ENCODE data around the gene HES7.
"Not testable (repeated sequence)": the region's sequence is repeated elsewhere in the genome, so short reads cannot be mapped to it uniquely, and the experiment has no call there.

DNA sequence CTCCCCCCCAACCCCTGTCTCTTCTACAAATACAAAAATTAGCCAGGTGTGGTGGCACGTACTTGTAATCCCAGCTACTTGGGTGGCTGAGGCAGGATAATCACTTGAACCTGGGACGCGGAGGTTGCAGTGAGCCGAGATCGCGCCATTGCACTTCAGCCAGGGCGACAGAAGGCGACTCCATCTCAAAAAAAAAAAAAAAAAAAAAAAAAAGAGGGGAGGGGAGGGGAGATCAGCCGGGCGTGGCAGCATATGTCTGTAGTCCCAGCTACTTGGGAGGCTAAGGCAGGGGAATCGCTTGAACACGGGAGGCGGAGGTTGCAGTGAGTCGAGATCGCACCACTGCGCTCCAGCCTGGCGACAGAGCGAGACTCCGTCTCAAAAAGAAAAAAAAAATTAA is 46.3 kb upstream of the HES7 start:
- TF ChIP-seq, protein P1, sequence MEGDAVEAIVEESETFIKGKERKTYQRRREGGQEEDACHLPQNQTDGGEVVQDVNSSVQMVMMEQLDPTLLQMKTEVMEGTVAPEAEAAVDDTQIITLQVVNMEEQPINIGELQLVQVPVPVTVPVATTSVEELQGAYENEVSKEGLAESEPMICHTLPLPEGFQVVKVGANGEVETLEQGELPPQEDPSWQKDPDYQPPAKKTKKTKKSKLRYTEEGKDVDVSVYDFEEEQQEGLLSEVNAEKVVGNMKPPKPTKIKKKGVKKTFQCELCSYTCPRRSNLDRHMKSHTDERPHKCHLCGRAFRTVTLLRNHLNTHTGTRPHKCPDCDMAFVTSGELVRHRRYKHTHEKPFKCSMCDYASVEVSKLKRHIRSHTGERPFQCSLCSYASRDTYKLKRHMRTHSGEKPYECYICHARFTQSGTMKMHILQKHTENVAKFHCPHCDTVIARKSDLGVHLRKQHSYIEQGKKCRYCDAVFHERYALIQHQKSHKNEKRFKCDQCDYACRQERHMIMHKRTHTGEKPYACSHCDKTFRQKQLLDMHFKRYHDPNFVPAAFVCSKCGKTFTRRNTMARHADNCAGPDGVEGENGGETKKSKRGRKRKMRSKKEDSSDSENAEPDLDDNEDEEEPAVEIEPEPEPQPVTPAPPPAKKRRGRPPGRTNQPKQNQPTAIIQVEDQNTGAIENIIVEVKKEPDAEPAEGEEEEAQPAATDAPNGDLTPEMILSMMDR (conservative IDR thresholded peaks at IDR 0.05 in 1 of 2, IDR thresholded peaks at IDR 0.05 in 1 of 2; ENCODE audit: extremely low read depth in 1 of 2, insufficient read depth in 1 of 2, low read depth in 1 of 2, low read length in 2 of 2), result not testable (repeated sequence)
- not testable (repeated sequence) for TF ChIP-seq EZH2 (IDR thresholded peaks at IDR 0.05; ENCODE audit: borderline replicate concordance, low read length)
